ENCODE measurements around the gene REV3L.

- TF ChIP-seq POLR2A (conservative IDR thresholded peaks at IDR 0.05) (no peak), ZNF24 (IDR thresholded peaks at IDR 0.05) (no peak), ZNF707 (CRISPR knock-in tag; conservative IDR thresholded peaks at IDR 0.05) (no peak), RB1 (IDR thresholded peaks at IDR 0.05; ENCODE audit: low read depth) (no peak)
- TF ChIP-seq, protein P1, sequence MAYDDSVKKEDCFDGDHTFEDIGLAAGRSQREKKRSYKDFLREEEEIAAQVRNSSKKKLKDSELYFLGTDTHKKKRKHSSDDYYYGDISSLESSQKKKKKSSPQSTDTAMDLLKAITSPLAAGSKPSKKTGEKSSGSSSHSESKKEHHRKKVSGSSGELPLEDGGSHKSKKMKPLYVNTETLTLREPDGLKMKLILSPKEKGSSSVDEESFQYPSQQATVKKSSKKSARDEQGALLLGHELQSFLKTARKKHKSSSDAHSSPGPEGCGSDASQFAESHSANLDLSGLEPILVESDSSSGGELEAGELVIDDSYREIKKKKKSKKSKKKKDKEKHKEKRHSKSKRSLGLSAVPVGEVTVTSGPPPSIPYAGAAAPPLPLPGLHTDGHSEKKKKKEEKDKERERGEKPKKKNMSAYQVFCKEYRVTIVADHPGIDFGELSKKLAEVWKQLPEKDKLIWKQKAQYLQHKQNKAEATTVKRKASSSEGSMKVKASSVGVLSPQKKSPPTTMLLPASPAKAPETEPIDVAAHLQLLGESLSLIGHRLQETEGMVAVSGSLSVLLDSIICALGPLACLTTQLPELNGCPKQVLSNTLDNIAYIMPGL (CRISPR knock-in tag; IDR thresholded peaks at IDR 0.05), result no peak
These were observed 36.0 kb downstream of the REV3L start for GRCh38 chr6:111447051-111447450.
